B cell (primary cell): ENCODE results near the gene CCR2.

Experiments used
- EZH2 ChIP-seq: IDR thresholded peaks from 2 replicates; pipeline ENCODE4 v1.6.1; 2012; ENCODE audit warnings: borderline replicate concordance, low read depth, mild to moderate bottlenecking, moderate library complexity, low read length; ENCODE audit not compliant: insufficient read depth, poor library complexity, severe bottlenecking
- TF ChIP-seq, protein P1 (sequence below): fragments of 200-600 bp; IDR thresholded peaks from one replicate; pipeline ENCODE4 v1.8.0; 2022; ENCODE audit warnings: antibody characterized with exemption, mild to moderate bottlenecking

DNA sequence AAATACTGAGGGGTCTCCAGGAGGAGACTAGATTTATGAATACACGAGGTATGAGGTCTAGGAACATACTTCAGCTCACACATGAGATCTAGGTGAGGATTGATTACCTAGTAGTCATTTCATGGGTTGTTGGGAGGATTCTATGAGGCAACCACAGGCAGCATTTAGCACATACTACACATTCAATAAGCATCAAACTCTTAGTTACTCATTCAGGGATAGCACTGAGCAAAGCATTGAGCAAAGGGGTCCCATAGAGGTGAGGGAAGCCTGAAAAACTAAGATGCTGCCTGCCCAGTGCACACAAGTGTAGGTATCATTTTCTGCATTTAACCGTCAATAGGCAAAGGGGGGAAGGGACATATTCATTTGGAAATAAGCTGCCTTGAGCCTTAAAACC lies 21.3 kb downstream of the CCR2 start:
- no peak for TF ChIP-seq EZH2
- TF ChIP-seq, protein P1, sequence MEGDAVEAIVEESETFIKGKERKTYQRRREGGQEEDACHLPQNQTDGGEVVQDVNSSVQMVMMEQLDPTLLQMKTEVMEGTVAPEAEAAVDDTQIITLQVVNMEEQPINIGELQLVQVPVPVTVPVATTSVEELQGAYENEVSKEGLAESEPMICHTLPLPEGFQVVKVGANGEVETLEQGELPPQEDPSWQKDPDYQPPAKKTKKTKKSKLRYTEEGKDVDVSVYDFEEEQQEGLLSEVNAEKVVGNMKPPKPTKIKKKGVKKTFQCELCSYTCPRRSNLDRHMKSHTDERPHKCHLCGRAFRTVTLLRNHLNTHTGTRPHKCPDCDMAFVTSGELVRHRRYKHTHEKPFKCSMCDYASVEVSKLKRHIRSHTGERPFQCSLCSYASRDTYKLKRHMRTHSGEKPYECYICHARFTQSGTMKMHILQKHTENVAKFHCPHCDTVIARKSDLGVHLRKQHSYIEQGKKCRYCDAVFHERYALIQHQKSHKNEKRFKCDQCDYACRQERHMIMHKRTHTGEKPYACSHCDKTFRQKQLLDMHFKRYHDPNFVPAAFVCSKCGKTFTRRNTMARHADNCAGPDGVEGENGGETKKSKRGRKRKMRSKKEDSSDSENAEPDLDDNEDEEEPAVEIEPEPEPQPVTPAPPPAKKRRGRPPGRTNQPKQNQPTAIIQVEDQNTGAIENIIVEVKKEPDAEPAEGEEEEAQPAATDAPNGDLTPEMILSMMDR: no peak
